Hepatocyte (in vitro differentiated cells): ENCODE data around the gene FH.

ENCODE experiments used
- CTCF ChIP-seq: fragments of 200-600 bp; sonication (generic); IDR thresholded peaks from 2 replicates; pipeline ENCODE4 v1.5.1; 2016; ENCODE audit warnings: antibody characterized with exemption, mild to moderate bottlenecking; ENCODE audit not compliant: poor library complexity
- EZH2 ChIP-seq: fragments of 200-600 bp; sonication (generic); IDR thresholded peaks from 2 replicates; pipeline ENCODE4 v1.6.1; 2016; ENCODE audit warnings: antibody characterized with exemption, mild to moderate bottlenecking, borderline replicate concordance
- EZH2phosphoT487 ChIP-seq: fragments of 200-600 bp; sonication (generic); IDR thresholded peaks from one replicate; pipeline ENCODE4 v1.6.1; 2018; ENCODE audit warnings: antibody characterized with exemption, mild to moderate bottlenecking, low read depth, moderate library complexity; ENCODE audit not compliant: unreplicated experiment, severe bottlenecking

GRCh38 chr1:241557031-241557430 is 37.5 kb upstream of the FH start:
- no peak for TF ChIP-seq EZH2
- no peak for TF ChIP-seq CTCF
- TF ChIP-seq EZH2phosphoT487, result no peak
